ENCODE measurements around the gene MFN2.
A peak's percentile ranks its signal among the peaks of the same experiment; 100 is the strongest.
"Not testable (repeated sequence)": the region's sequence is repeated elsewhere in the genome, so short reads cannot be mapped to it uniquely, and the experiment has no call there.

Gene MFN2

DNA sequence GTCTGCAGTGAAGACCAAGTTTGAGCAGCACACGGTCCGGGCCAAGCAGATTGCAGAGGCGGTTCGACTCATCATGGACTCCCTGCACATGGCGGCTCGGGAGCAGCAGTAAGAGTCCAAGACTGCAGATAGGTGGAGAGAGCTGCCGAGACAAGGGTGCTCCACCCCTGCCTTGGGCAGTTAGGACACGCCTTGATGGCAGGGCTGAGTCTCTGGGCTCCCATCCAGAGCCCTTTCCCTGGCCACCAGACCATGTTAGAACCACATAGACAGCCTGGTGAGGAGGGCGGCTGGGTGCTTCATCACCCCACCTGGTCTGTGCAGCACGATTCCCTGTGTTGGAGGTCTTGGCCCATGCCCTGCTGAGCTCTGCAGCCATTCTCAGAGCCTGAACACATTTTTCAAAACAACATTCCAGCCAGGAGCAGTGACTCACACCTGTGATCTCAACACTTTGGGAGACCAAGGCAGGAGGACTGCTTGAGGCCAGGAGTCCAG, 21.8 kb downstream of the MFN2 start:
- no peaks in the 10 kb centered on the region for H3K9me3 ChIP-seq (ENCODE audit: severe bottlenecking)
- no peak for DNase-seq
- H3K36me3 ChIP-seq: peaks cover 94% of the 10 kb centered on the region
- H3K27ac ChIP-seq: 0 out of 2 replicates have a peak overlapping the region, but pooled peaks have one; percentile 17
- TF ChIP-seq, protein P1, sequence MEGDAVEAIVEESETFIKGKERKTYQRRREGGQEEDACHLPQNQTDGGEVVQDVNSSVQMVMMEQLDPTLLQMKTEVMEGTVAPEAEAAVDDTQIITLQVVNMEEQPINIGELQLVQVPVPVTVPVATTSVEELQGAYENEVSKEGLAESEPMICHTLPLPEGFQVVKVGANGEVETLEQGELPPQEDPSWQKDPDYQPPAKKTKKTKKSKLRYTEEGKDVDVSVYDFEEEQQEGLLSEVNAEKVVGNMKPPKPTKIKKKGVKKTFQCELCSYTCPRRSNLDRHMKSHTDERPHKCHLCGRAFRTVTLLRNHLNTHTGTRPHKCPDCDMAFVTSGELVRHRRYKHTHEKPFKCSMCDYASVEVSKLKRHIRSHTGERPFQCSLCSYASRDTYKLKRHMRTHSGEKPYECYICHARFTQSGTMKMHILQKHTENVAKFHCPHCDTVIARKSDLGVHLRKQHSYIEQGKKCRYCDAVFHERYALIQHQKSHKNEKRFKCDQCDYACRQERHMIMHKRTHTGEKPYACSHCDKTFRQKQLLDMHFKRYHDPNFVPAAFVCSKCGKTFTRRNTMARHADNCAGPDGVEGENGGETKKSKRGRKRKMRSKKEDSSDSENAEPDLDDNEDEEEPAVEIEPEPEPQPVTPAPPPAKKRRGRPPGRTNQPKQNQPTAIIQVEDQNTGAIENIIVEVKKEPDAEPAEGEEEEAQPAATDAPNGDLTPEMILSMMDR (IDR thresholded peaks at IDR 0.05; ENCODE audit: low read depth, low read length): no peak
- H3K27me3 ChIP-seq (ENCODE audit: insufficient read depth, low read depth, severe bottlenecking): no peaks in the 10 kb centered on the region
- no peak overlapping the region for H3K4me3 ChIP-seq (ENCODE audit: low read depth, low read length)

DNA sequence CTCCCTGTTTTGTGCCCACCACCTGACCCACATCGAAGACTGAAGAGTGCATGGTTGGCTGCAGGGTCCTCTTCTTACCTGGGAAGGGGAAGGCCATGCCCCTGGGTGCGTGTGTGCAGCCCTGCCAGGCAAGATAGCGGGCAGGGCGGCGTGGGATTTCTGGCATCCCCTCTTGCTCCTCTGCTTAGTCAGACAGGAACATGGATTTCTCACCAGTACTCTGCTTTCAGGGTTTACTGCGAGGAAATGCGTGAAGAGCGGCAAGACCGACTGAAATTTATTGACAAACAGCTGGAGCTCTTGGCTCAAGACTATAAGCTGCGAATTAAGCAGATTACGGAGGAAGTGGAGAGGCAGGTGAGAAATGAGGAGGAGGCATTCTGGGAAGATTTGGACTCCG, 23.5 kb downstream of the MFN2 start:
- Histone ChIP-seq H3K4me3 (ENCODE audit: low read depth, low read length) (no peak overlapping the region), H3K36me3 (peaks cover 86% of the 10 kb centered on the region), H3K27me3 (ENCODE audit: insufficient read depth, low read depth, severe bottlenecking) (no peaks in the 10 kb centered on the region), H3K27ac (peak overlapping the region; percentile 64), H3K9me3 (ENCODE audit: severe bottlenecking) (no peaks in the 10 kb centered on the region)
- DNase-seq: peak; percentile 61
- TF ChIP-seq, protein P1 (IDR thresholded peaks at IDR 0.05; ENCODE audit: low read depth, low read length): no peak

DNA sequence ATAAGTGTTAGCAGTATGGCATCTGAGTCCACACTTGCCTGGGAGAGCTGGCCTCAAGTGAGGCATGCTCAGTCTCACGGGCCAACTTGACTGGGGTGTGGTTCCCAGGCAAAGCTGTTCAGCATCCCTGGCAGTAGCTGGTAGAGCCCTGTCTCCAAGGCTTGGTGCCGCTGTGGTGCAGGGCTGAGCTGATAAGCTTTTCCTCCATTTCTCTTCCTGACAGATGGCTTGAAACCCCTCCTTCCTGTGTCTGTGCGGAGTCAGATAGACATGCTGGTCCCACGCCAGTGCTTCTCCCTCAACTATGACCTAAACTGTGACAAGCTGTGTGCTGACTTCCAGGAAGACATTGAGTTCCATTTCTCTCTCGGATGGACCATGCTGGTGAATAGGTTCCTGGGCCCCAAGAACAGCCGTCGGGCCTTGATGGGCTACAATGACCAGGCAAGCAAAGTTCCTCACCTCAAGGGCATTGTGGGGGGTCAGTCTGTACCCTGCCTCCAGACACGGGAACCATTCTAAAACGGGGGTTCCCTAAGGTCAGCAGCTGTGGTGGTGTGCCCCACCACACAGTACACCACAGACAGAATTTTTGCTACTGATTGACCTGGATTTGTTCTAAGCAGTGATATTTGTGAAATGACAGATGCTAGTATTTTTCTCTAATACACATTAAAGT, 25.4 kb downstream of the MFN2 start:
- H3K36me3 ChIP-seq: peaks cover 85% of the 10 kb centered on the region
- peak; percentile 83 for DNase-seq

DNA sequence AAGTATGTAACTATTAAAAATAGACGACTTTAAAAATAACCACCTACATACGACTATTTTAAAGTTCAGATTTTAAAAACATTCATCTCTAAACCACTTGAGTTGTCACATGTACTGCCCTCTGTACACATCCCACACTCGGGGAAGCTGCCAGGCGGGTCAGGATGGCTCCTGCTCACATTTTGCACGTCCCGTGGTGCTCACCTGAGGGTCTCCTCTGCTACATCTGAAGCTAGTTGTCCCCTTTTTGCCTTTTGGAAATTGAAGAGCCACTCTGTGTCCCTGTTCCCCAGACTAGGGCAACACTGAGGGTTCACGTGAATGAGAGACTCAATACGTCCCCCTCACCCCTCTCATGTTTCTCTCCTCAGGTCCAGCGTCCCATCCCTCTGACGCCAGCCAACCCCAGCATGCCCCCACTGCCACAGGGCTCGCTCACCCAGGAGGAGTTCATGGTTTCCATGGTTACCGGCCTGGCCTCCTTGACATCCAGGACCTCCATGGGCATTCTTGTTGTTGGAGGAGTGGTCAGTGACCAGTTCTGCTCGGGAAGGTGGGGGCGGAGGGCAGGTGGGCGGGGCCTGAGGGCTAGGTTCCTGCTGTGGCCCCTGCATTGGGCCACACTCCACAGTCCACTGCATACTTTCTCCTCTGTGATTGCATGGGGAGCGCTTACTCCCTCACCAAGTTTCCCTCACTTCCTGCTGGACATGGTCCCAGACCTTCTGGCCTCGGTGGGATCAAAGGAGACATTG, 26.1 kb downstream of the MFN2 start:
- Histone ChIP-seq H3K9me3 (ENCODE audit: severe bottlenecking) (no peaks in the 10 kb centered on the region), H3K27me3 (ENCODE audit: insufficient read depth, low read depth, severe bottlenecking) (no peaks in the 10 kb centered on the region), H3K4me3 (ENCODE audit: low read depth, low read length) (no peak overlapping the region), H3K27ac (peak overlapping the region; percentile 64), H3K36me3 (peaks cover 84% of the 10 kb centered on the region)
- DNase-seq: no peak
- TF ChIP-seq, protein P1 (IDR thresholded peaks at IDR 0.05; ENCODE audit: low read depth, low read length): no peak

More for the DNA sequence above, 25.4 kb downstream of the MFN2 start:
- no peaks in the 10 kb centered on the region for H3K9me3 ChIP-seq (ENCODE audit: severe bottlenecking)
- no peak overlapping the region for H3K4me3 ChIP-seq (ENCODE audit: low read depth, low read length)
- TF ChIP-seq, protein P1 (IDR thresholded peaks at IDR 0.05; ENCODE audit: low read depth, low read length): peak; percentile 56; the same call in 1 of the 2 replicates
- H3K27ac ChIP-seq: peak overlapping the region; percentile 64
- no peaks in the 10 kb centered on the region for H3K27me3 ChIP-seq (ENCODE audit: insufficient read depth, low read depth, severe bottlenecking)

DNA sequence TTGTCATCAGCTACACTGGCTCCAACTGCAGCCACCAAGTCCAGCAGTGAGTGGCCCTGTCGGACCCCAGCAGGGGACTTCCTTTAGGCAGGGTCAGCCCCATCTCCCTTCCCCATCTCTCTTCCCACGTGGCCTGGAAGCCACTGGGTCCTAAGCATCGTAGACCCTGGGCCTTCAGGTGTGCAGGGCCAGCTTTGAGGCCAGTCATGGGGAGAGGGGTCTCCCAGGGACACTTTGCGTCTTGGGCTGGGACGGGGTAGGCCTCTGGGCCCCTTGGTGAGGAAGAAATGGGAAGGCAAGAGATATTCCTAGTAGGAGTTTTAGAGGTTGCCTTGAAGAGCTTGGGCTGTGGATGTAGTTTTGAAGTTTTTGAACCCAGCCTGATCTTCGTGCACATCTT, 27.0 kb downstream of the MFN2 start:
- Histone ChIP-seq H3K36me3 (peaks cover 84% of the 10 kb centered on the region), H3K27me3 (ENCODE audit: insufficient read depth, low read depth, severe bottlenecking) (no peaks in the 10 kb centered on the region), H3K9me3 (ENCODE audit: severe bottlenecking) (no peaks in the 10 kb centered on the region), H3K4me3 (ENCODE audit: low read depth, low read length) (no peak overlapping the region), H3K27ac (peak overlapping the region; percentile 17)
- DNase-seq: no peak
- TF ChIP-seq, protein P1 (IDR thresholded peaks at IDR 0.05; ENCODE audit: low read depth, low read length): no peak

DNA sequence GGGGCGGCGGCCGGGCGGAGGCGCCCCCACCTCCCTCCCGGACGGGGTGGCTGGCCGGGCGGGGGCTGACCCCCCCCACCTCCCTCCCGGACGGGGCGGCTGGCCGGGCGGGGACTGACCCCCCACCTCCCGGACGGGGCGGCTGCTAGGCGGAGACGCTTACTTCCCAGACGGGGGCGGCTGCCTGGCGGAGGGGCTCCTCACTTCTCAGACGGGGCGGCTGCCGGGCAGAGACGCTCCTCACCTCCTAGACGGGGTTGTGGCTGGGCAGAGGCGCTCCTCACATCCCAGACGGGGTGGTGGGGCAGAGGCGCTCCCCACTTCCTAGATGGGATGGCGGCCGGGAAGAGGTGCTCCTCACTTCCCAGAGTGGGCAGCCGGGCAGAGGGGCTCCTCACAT, 28.1 kb downstream of the MFN2 start:
- H3K27me3 ChIP-seq (ENCODE audit: insufficient read depth, low read depth, severe bottlenecking); H3K4me3 ChIP-seq (ENCODE audit: low read depth, low read length): not testable (repeated sequence)
- H3K36me3 ChIP-seq: peaks cover 80% of the 10 kb centered on the region

More for the DNA sequence above, 28.1 kb downstream of the MFN2 start:
- not testable (repeated sequence) for H3K27ac ChIP-seq; H3K9me3 ChIP-seq (ENCODE audit: severe bottlenecking); DNase-seq

Measured in WERI-Rb-1 (cell line).